HCT116 (cell line): ENCODE results near the gene BICDL2.
"Not testable (repeated sequence)": the region's sequence is repeated elsewhere in the genome, so short reads cannot be mapped to it uniquely, and the experiment has no call there.

ENCODE experiments used
- CTCF ChIP-seq, 3 experiments: fragments of 200-600 bp in 1 of 3; sonication (generic) in 1 of 3; IDR thresholded peaks in 2 of 3; conservative IDR thresholded peaks in 1 of 3; 2 replicates each; pipeline ENCODE4 v1.5.1; 2012 to 2017; ENCODE audit warnings: low read depth in 2 of 3, low read length in 2 of 3, antibody characterized with exemption in 1 of 3, borderline replicate concordance in 1 of 3, control low read depth in 1 of 3, mild to moderate bottlenecking in 1 of 3, mixed read lengths in 1 of 3, mixed run types in 1 of 3, moderate library complexity in 1 of 3; ENCODE audit not compliant: insufficient read depth in 1 of 3
- POLR2AphosphoS5 ChIP-seq: IDR thresholded peaks from 2 replicates; pipeline ENCODE4 v1.6.1; 2011; ENCODE audit warnings: mild to moderate bottlenecking, low read depth, low read length, moderate library complexity
- SIN3A ChIP-seq: IDR thresholded peaks from 2 replicates; pipeline ENCODE4 v1.6.1; 2012; ENCODE audit warnings: low read depth
- ZNF274 ChIP-seq: fragments of 200-500 bp; sonication (Bioruptor generic); IDR thresholded peaks from 2 replicates; pipeline ENCODE4 v1.6.1; 2014; ENCODE audit warnings: mild to moderate bottlenecking, low read depth, low read length, inconsistent platforms

- not testable (repeated sequence) for TF ChIP-seq CTCF (IDR thresholded peaks at IDR 0.05 in 2 of 3, conservative IDR thresholded peaks at IDR 0.05 in 1 of 3; ENCODE audit: borderline replicate concordance in 1 of 3, insufficient read depth in 1 of 3, low read depth in 2 of 3, low read length in 2 of 3); POLR2AphosphoS5; ZNF274; SIN3A
Observed at GRCh38 chr16:3083408-3083807, 46.7 kb upstream of the BICDL2 start.
